H9 (cell line): ENCODE measurements around the gene NKX1-1. TPM values are rescaled to one million over a fixed set of nuclear protein-coding genes. Genes with fewer than 3 reads are reported as not detected.
"Not testable (repeated sequence)": the region's sequence is repeated elsewhere in the genome, so short reads cannot be mapped to it uniquely, and the experiment has no call there.

ENCODE experiments used
- DNase-seq: peaks from one replicate; pipeline ENCODE4 v3.0.0-alpha.2; 2017
- H2AFZ ChIP-seq: one replicate; pipeline ENCODE4 v1.6.1; 2013; ENCODE audit warnings: mild to moderate bottlenecking, low read length, control low read depth, moderate library complexity
- H2AK5ac ChIP-seq: 2 replicates; pipeline ENCODE4 v1.6.1; 2013; ENCODE audit warnings: low read length, control low read depth, mixed read lengths; ENCODE audit not compliant: insufficient read length
- H2BK120ac ChIP-seq: one replicate; pipeline ENCODE4 v1.6.1; 2013; ENCODE audit warnings: low read depth, mild to moderate bottlenecking, low read length, control low read depth, inconsistent platforms; ENCODE audit not compliant: poor library complexity, severe bottlenecking
- H2BK12ac ChIP-seq: 2 replicates; pipeline ENCODE4 v1.6.1; 2013; ENCODE audit warnings: low read length, control low read depth, mixed read lengths, low read depth; ENCODE audit not compliant: insufficient read length
- H2BK15ac ChIP-seq: 2 replicates; pipeline ENCODE4 v1.6.1; 2013; ENCODE audit warnings: low read depth, low read length, control low read depth
- H2BK20ac ChIP-seq: one replicate; pipeline ENCODE4 v1.6.1; 2013; ENCODE audit warnings: low read depth, mild to moderate bottlenecking, low read length, control low read depth, inconsistent platforms; ENCODE audit not compliant: poor library complexity, severe bottlenecking
- H2BK5ac ChIP-seq: 2 replicates; pipeline ENCODE4 v1.6.1; 2013; ENCODE audit warnings: low read length, control low read depth, mixed read lengths; ENCODE audit not compliant: insufficient read length
- H3K14ac ChIP-seq: 2 replicates; pipeline ENCODE4 v1.6.1; 2013; ENCODE audit warnings: low read length, control low read depth; ENCODE audit not compliant: insufficient read depth
- H3K18ac ChIP-seq: 2 replicates; pipeline ENCODE4 v1.6.1; 2013; ENCODE audit warnings: low read depth, mild to moderate bottlenecking, mixed read lengths, low read length, control low read depth; ENCODE audit not compliant: insufficient read length
- H3K23ac ChIP-seq: 2 replicates; pipeline ENCODE4 v1.6.1; 2013; ENCODE audit warnings: low read length, control low read depth, mixed read lengths, low read depth; ENCODE audit not compliant: insufficient read length
- H3K23me2 ChIP-seq: 2 replicates; pipeline ENCODE4 v1.6.1; 2013; ENCODE audit warnings: low read depth, mild to moderate bottlenecking, mixed read lengths, low read length, control low read depth; ENCODE audit not compliant: insufficient read length, poor library complexity, severe bottlenecking
- H3K27ac ChIP-seq: 2 replicates; pipeline ENCODE4 v1.5.1; 2013; ENCODE audit warnings: low read length, control low read depth, mixed read lengths, low read depth; ENCODE audit not compliant: insufficient read length
- H3K27me3 ChIP-seq: 2 replicates; pipeline ENCODE4 v1.6.1; 2013; ENCODE audit warnings: low read length, control low read depth, inconsistent platforms; ENCODE audit not compliant: insufficient read depth
- H3K4ac ChIP-seq: 2 replicates; pipeline ENCODE4 v1.6.1; 2013; ENCODE audit warnings: low read depth, mild to moderate bottlenecking, control low read depth, inconsistent platforms, low read length, moderate library complexity
- H3K4me1 ChIP-seq: 2 replicates; pipeline ENCODE4 v1.6.1; 2013; ENCODE audit warnings: low read length, control low read depth, inconsistent platforms; ENCODE audit not compliant: insufficient read depth
- H3K4me2 ChIP-seq: 2 replicates; pipeline ENCODE4 v1.6.1; 2013; ENCODE audit warnings: low read length, control low read depth, mixed read lengths; ENCODE audit not compliant: insufficient read length, insufficient read depth
- H3K56ac ChIP-seq: 2 replicates; pipeline ENCODE4 v1.6.1; 2013; ENCODE audit warnings: low read depth, mild to moderate bottlenecking, mixed read lengths, low read length, control low read depth; ENCODE audit not compliant: insufficient read length
- H3K79me1 ChIP-seq: 2 replicates; pipeline ENCODE4 v1.6.1; 2013; ENCODE audit warnings: low read depth, mild to moderate bottlenecking, moderate library complexity, low read length, control low read depth, inconsistent platforms; ENCODE audit not compliant: insufficient read depth, poor library complexity, severe bottlenecking
- H3K79me2 ChIP-seq: 2 replicates; pipeline ENCODE4 v1.6.1; 2013; ENCODE audit warnings: low read length, control low read depth, inconsistent platforms; ENCODE audit not compliant: insufficient read depth
- H3K9ac ChIP-seq: 2 replicates; pipeline ENCODE4 v1.6.1; 2013; ENCODE audit warnings: low read length, control low read depth, mixed read lengths; ENCODE audit not compliant: insufficient read length; ENCODE audit errors: extremely low read depth
- H3K9me3 ChIP-seq: one replicate; pipeline ENCODE4 v1.6.1; 2013; ENCODE audit warnings: low read depth, low read length, inconsistent platforms; ENCODE audit not compliant: control insufficient read depth
- H3T11ph ChIP-seq: one replicate; pipeline ENCODE4 v1.6.1; 2013; ENCODE audit warnings: mild to moderate bottlenecking, low read length, control low read depth, inconsistent platforms
- H4K20me1 ChIP-seq: one replicate; pipeline ENCODE4 v1.6.1; 2013; ENCODE audit not compliant: control insufficient read depth, insufficient read length, insufficient read depth
- H4K5ac ChIP-seq: 2 replicates; pipeline ENCODE4 v1.6.1; 2013; ENCODE audit warnings: low read depth, mild to moderate bottlenecking, mixed read lengths, low read length, control low read depth; ENCODE audit not compliant: insufficient read length
- H4K8ac ChIP-seq: replicated peaks from 2 replicates; pipeline ENCODE4 v1.6.1; 2013; ENCODE audit warnings: low read length, control low read depth, mixed read lengths, low read depth; ENCODE audit not compliant: insufficient read length
- H4K91ac ChIP-seq: 2 replicates; pipeline ENCODE4 v1.6.1; 2013; ENCODE audit warnings: low read depth, mild to moderate bottlenecking, moderate library complexity, mixed read lengths, low read length, control low read depth; ENCODE audit not compliant: insufficient read length
- H3K27ac Mint-ChIP-seq, 3 experiments: 2 replicates in 2 of 3; 3 replicates in 1 of 3; pipeline ENCODE4 v1.8.0; 2020 to 2021; ENCODE audit warnings: mixed read lengths in 3 of 3, mild to moderate bottlenecking in 1 of 3, moderate library complexity in 1 of 3
- H3K27me3 Mint-ChIP-seq: 2 replicates; pipeline ENCODE4 v1.8.0; 2021; ENCODE audit warnings: low read depth, mild to moderate bottlenecking, moderate library complexity, mixed read lengths
- H3K36me3 Mint-ChIP-seq, 3 experiments: 2 replicates in 2 of 3; 3 replicates in 1 of 3; pipeline ENCODE4 v1.8.0; 2020 to 2021; ENCODE audit warnings: low read depth in 3 of 3, mixed read lengths in 3 of 3; ENCODE audit not compliant: insufficient read depth in 1 of 3
- H3K4me1 Mint-ChIP-seq, 2 experiments: 2 replicates each; pipeline ENCODE4 v1.8.0; 2020; ENCODE audit warnings: mixed read lengths in 2 of 2
- H3K4me3 Mint-ChIP-seq, 2 experiments: 2 replicates in 1 of 2; 3 replicates in 1 of 2; pipeline ENCODE4 v1.8.0; 2020 to 2021; ENCODE audit warnings: mild to moderate bottlenecking in 2 of 2, mixed read lengths in 2 of 2, moderate library complexity in 1 of 2
- H3K9me3 Mint-ChIP-seq, 2 experiments: 2 replicates in 1 of 2; 3 replicates in 1 of 2; pipeline ENCODE4 v1.8.0; 2020; ENCODE audit warnings: mild to moderate bottlenecking in 2 of 2, mixed read lengths in 2 of 2, moderate library complexity in 1 of 2
- WGBS: extraction: QIAGEN DNeasy Blood & Tissue Kit; methylation state at CpG from one replicate; pipeline ENCODE4 v1.1.7; 2013; ENCODE audit warnings: missing lambda C conversion rate, low lambda C conversion rate, mixed read lengths; ENCODE audit not compliant: insufficient read length; ENCODE audit errors: extremely low coverage; 5-methylcytosine and 5-hydroxymethylcytosine counted together
- total RNA-seq: library from RNA; stranded (reverse); gene quantifications from 2 replicates; pipeline ENCODE4 v1.2.1, GENCODE V29; 2021
- TF ChIP-seq, protein P1 (sequence below): fragments of 200-600 bp; sonication (generic); conservative IDR thresholded peaks from 3 replicates; pipeline ENCODE4 v1.8.0; 2021; ENCODE audit warnings: antibody characterized with exemption, mild to moderate bottlenecking

Gene NKX1-1
- total RNA-seq, 1 experiment from 2014 or later = not detected

DNA sequence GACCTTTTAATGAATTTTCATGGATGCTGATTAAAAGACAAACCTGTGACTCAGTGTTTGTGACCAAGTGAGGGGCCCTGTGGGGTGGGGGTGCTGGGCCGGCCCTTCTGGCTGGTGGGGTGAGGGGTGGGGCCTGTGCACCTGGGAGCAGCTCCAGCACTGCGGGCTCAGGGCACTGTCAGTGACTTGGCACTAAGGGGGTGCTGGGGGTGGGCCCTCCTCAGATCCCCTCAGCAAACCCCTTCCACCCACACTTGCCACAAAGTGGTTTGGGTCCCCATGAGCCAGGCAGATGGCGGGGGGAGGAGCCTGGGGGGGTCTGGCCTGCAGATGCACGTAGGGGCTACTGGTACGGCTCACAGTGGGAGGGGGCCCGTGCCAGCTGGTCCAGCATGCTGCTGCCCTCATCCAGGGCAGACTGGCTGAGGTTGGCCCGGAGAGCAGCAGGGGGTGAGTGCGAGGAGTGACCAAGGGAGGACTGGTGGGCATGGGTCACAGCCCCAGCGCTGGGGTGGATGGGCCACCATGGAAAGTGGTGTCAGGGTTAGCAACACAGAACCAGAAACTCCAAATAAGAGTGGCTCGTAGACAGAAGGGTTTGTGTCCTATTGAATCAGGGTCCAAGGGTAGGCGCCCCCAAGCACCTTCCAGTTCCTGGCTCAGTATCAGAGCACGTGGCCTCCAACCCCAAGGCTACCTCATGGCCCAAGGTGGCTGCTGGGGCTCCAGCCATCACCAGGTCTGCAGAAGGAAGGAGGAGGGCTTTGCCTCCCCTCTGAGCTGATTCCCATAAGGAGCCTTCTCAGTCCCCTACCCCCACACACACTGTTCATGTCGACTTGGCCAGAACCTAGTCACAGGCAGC, 10.1 kb downstream of the NKX1-1 start:
- Histone ChIP-seq H2AK5ac (no peak overlapping the region), H3K9ac (no peak overlapping the region), H4K20me1 (no peaks in the 10 kb centered on the region), H3T11ph (no peak overlapping the region), H4K5ac (no peak overlapping the region), H2BK12ac (no peak overlapping the region), H3K18ac (no peak overlapping the region), H2BK15ac (no peak overlapping the region), H3K14ac (no peak overlapping the region), H2BK120ac (no peak overlapping the region), H3K4ac (no peak overlapping the region), H3K23ac (no peak overlapping the region), H3K56ac (no peak overlapping the region), H3K27ac (no peak overlapping the region), H2AFZ (no peak overlapping the region), H2BK5ac (no peak overlapping the region), H2BK20ac (no peak overlapping the region), H3K23me2 (no peaks in the 10 kb centered on the region), H4K91ac (no peak overlapping the region), H3K79me1 (no peaks in the 10 kb centered on the region), H3K9me3 (peaks cover 6% of the 10 kb centered on the region), H3K27me3 (peaks cover 3% of the 10 kb centered on the region; the same call in 1 of the 2 replicates), H3K4me2 (no peak overlapping the region), H3K4me1 (no peaks in the 10 kb centered on the region), H4K8ac (no peak overlapping the region), H3K79me2 (no peaks in the 10 kb centered on the region)
- TF ChIP-seq, protein P1, sequence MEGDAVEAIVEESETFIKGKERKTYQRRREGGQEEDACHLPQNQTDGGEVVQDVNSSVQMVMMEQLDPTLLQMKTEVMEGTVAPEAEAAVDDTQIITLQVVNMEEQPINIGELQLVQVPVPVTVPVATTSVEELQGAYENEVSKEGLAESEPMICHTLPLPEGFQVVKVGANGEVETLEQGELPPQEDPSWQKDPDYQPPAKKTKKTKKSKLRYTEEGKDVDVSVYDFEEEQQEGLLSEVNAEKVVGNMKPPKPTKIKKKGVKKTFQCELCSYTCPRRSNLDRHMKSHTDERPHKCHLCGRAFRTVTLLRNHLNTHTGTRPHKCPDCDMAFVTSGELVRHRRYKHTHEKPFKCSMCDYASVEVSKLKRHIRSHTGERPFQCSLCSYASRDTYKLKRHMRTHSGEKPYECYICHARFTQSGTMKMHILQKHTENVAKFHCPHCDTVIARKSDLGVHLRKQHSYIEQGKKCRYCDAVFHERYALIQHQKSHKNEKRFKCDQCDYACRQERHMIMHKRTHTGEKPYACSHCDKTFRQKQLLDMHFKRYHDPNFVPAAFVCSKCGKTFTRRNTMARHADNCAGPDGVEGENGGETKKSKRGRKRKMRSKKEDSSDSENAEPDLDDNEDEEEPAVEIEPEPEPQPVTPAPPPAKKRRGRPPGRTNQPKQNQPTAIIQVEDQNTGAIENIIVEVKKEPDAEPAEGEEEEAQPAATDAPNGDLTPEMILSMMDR = no peak
- H3K27ac Mint-ChIP-seq = no peak overlapping the region
- H3K36me3 Mint-ChIP-seq = peaks cover 17 to 27% (median 21%) of the 10 kb centered on the region in 3 experiments
- H3K4me3 Mint-ChIP-seq = no peak overlapping the region
- peaks cover 16% of the 10 kb centered on the region for H3K27me3 Mint-ChIP-seq
- H3K9me3 Mint-ChIP-seq = peaks cover 20 to 40% of the 10 kb centered on the region in 2 experiments
- no peak for DNase-seq
- no peaks in the 10 kb centered on the region for H3K4me1 Mint-ChIP-seq
- no CpG with 5 or more reads among the region's 13 CpGs for WGBS

- H3K23me2 ChIP-seq, H3K27ac Mint-ChIP-seq, H3K4me2 ChIP-seq, H2BK15ac ChIP-seq, H4K8ac ChIP-seq, H2BK12ac ChIP-seq, H2BK5ac ChIP-seq, H3K23ac ChIP-seq, H2AFZ ChIP-seq, H3K27me3 ChIP-seq, H3K18ac ChIP-seq, H2BK120ac ChIP-seq, H3K56ac ChIP-seq, H2BK20ac ChIP-seq, H3T11ph ChIP-seq, H3K79me2 ChIP-seq, H3K9ac ChIP-seq, H3K9me3 ChIP-seq, H4K20me1 ChIP-seq, DNase-seq, H3K4me1 ChIP-seq, H3K4me1 Mint-ChIP-seq, H4K5ac ChIP-seq, H4K91ac ChIP-seq, H3K14ac ChIP-seq, H2AK5ac ChIP-seq, H3K27me3 Mint-ChIP-seq, H3K4ac ChIP-seq, H3K79me1 ChIP-seq, H3K27ac ChIP-seq, H3K4me3 Mint-ChIP-seq: not testable (repeated sequence)
- Mint-ChIP-seq H3K9me3 (peaks cover 20 to 40% of the 10 kb centered on the region in 2 experiments), H3K36me3 (peaks cover 17 to 27% (median 21%) of the 10 kb centered on the region in 3 experiments)
- whole genome bisulfite sequencing = no CpG with 5 or more reads among the region's 26 CpGs
These were observed 10.8 kb downstream of the NKX1-1 start for GRCh38 chr4:1395389-1395820.
